HepG2 (cell line): ENCODE measurements around the gene SLC12A1.

ENCODE experiments used
- NFIC ChIP-seq: IDR thresholded peaks from 2 replicates; pipeline ENCODE4 v1.6.1; 2012; ENCODE audit warnings: mild to moderate bottlenecking, low read length, inconsistent platforms
- RAD21 ChIP-seq: fragments of 450-650 bp; formaldehyde crosslinking; IDR thresholded peaks from 2 replicates; pipeline ENCODE4 v1.5.0; 2020; ENCODE audit warnings: mild to moderate bottlenecking
- RFX1 ChIP-seq: fragments of 450-650 bp; IDR thresholded peaks from 2 replicates; pipeline ENCODE4 v1.6.1; 2017
- SMC3 ChIP-seq: IDR thresholded peaks from 2 replicates; pipeline ENCODE4 v1.6.1; 2011; ENCODE audit warnings: low read length, improper control_type of control experiment
- TAF15 ChIP-seq: fragments of 200-400 bp; formaldehyde crosslinking; IDR thresholded peaks from one replicate; pipeline ENCODE4 v1.6.1; 2018; ENCODE audit warnings: mild to moderate bottlenecking, low read depth, low read length; ENCODE audit not compliant: poor library complexity, severe bottlenecking
- ZBTB2 ChIP-seq: sonication (generic); formaldehyde crosslinking; IDR thresholded peaks from 2 replicates; pipeline ENCODE4 v1.8.0; 2022; ENCODE audit warnings: low read depth, missing genetic modification reagents
- ZNF17 ChIP-seq: sonication (generic); formaldehyde crosslinking; IDR thresholded peaks from 2 replicates; pipeline ENCODE4 v1.5.0; 2020; ENCODE audit warnings: mild to moderate bottlenecking, missing genetic modification reagents
- TF ChIP-seq, protein P1 (sequence below): IDR thresholded peaks from 2 replicates; pipeline ENCODE4 v1.6.1; 2012; ENCODE audit warnings: inconsistent platforms
- TF ChIP-seq, protein P2 (sequence below): sonication (generic); formaldehyde crosslinking; IDR thresholded peaks from 2 replicates; pipeline ENCODE4 v1.5.0; 2020; ENCODE audit warnings: mild to moderate bottlenecking, missing genetic modification reagents, moderate library complexity

DNA sequence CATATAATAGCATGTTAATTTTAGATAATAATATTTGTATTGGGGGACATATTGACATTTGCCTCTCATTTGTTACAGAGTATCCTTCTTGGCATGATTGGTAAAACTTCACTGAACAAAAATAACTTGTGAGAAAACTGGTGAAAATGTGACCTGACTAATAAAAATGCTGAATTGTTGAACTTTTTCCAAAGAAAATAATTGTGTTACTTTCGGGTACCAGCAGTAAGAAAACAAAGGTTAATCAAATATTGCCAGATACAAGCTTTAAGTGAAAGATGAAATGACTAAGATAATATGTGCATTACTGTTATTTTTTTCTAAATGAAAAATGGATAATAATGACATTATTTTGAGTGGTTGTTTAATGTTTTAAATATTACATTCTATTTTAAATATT, 15.2 kb downstream of the SLC12A1 start:
- TF ChIP-seq ZNF17 (CRISPR knock-in tag), result no peak
- no peak for TF ChIP-seq TAF15
- no peak for TF ChIP-seq RAD21 (CRISPR knock-in tag)
- no peak for TF ChIP-seq NFIC
- no peak for TF ChIP-seq ZBTB2 (CRISPR knock-in tag)
- TF ChIP-seq, protein P1, sequence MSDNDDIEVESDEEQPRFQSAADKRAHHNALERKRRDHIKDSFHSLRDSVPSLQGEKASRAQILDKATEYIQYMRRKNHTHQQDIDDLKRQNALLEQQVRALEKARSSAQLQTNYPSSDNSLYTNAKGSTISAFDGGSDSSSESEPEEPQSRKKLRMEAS, result no peak
- no peak for TF ChIP-seq SMC3
- TF ChIP-seq, protein P2, sequence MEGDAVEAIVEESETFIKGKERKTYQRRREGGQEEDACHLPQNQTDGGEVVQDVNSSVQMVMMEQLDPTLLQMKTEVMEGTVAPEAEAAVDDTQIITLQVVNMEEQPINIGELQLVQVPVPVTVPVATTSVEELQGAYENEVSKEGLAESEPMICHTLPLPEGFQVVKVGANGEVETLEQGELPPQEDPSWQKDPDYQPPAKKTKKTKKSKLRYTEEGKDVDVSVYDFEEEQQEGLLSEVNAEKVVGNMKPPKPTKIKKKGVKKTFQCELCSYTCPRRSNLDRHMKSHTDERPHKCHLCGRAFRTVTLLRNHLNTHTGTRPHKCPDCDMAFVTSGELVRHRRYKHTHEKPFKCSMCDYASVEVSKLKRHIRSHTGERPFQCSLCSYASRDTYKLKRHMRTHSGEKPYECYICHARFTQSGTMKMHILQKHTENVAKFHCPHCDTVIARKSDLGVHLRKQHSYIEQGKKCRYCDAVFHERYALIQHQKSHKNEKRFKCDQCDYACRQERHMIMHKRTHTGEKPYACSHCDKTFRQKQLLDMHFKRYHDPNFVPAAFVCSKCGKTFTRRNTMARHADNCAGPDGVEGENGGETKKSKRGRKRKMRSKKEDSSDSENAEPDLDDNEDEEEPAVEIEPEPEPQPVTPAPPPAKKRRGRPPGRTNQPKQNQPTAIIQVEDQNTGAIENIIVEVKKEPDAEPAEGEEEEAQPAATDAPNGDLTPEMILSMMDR (CRISPR knock-in tag), result no peak
- TF ChIP-seq RFX1, result no peak
